ENCODE measurements around the gene MIDN.

The MIDN gene

GRCh38 chr19:1239796-1240737 is 8.3 kb upstream of the MIDN start:
- Histone ChIP-seq H3K4me2 (ENCODE audit: low read length) (peak overlapping the region; percentile 83), H3K4me3 (ENCODE audit: low read depth, low read length) (peak overlapping the region; percentile 53)

DNA sequence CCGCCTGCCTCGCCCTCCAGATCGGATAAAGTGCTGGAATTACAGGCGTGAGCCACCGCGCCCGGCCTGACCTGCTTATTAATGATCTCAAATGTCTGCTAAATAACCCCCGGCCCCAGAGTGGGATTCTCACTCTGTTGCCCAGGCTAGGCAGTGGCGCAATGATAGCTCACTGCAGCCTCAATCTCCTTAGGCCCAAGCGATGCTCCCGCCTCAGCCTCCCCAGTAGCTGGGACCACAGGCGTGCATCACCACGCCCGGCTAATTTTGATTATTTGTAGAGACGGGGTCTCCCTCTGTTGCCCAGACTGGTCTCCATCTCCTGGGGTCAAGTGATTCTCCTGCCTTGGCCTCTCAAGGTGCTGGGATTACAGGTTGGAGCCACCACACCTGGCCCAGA is 7.5 kb upstream of the MIDN start:
- Histone ChIP-seq H4K12ac (ENCODE audit: low read depth, low read length) (no peak overlapping the region), H3K27me3 (ENCODE audit: insufficient read depth, low read length) (no peaks in the 10 kb centered on the region), H2AFZ (ENCODE audit: insufficient read depth, low read length, poor library complexity) (no peak overlapping the region), H2AK5ac (ENCODE audit: low read length) (no peak overlapping the region), H2BK120ac (ENCODE audit: insufficient read depth, low read length, poor library complexity) (no peak overlapping the region), H3K9me3 (ENCODE audit: insufficient read depth, low read depth, low read length) (peaks cover 3% of the 10 kb centered on the region), H3K36me3 (ENCODE audit: control insufficient read depth in 1 of 2, insufficient read depth in 2 of 2, low read length in 2 of 2) (peaks cover 10% of the 10 kb centered on the region in 2 experiments), H3K9ac (ENCODE audit: low read length) (no peak overlapping the region), H3K4me1 (ENCODE audit: control insufficient read depth in 1 of 2, insufficient read depth in 2 of 2, low read length in 2 of 2) (peaks cover 11 to 25% of the 10 kb centered on the region in 2 experiments), H3K4me2 (ENCODE audit: low read length) (peak overlapping the region; percentile 95), H4K8ac (ENCODE audit: low read depth, low read length) (peak overlapping the region; percentile 1), H3K4me3 (ENCODE audit: low read depth, low read length) (no peak overlapping the region), H3K18ac (ENCODE audit: low read length) (no peak overlapping the region), H3K4ac (ENCODE audit: low read depth, low read length) (no peak overlapping the region), H3K79me1 (ENCODE audit: low read length) (peaks cover 13% of the 10 kb centered on the region), H3K79me2 (ENCODE audit: control insufficient read depth, insufficient read depth, low read length, poor library complexity) (peaks cover 8% of the 10 kb centered on the region), H3K27ac (ENCODE audit: low read depth, low read length) (no peak overlapping the region), H3K23ac (ENCODE audit: low read length) (no peak overlapping the region), H3K14ac (ENCODE audit: low read length) (no peak overlapping the region), H2BK5ac (ENCODE audit: low read depth, low read length, poor library complexity) (no peak overlapping the region), H4K91ac (ENCODE audit: low read depth, low read length) (no peak overlapping the region), H2BK12ac (ENCODE audit: low read length) (no peak overlapping the region)
- no CpG with 5 or more reads among the region's 15 CpGs for WGBS (ENCODE audit: extremely low coverage, insufficient coverage, insufficient read length)
- no peak for DNase-seq

More at GRCh38 chr19:1239796-1240737, 8.3 kb upstream of the MIDN start:
- H3K79me1 ChIP-seq (ENCODE audit: low read length), result peaks cover 13% of the 10 kb centered on the region
- H3K27ac ChIP-seq (ENCODE audit: low read depth, low read length), result no peak overlapping the region
- H2BK120ac ChIP-seq (ENCODE audit: insufficient read depth, low read length, poor library complexity), result peak overlapping the region; percentile 32
- H2AFZ ChIP-seq (ENCODE audit: insufficient read depth, low read length, poor library complexity), result peak overlapping the region; percentile 86
- H3K23ac ChIP-seq (ENCODE audit: low read length), result no peak overlapping the region
- H2BK12ac ChIP-seq (ENCODE audit: low read length), result peak overlapping the region; percentile 47
- DNase-seq, result peak; percentile 85 to 89
- peak overlapping the region; percentile 10 for H2BK5ac ChIP-seq (ENCODE audit: low read depth, low read length, poor library complexity)
- H4K8ac ChIP-seq (ENCODE audit: low read depth, low read length), result peak overlapping the region; percentile 95
- H4K91ac ChIP-seq (ENCODE audit: low read depth, low read length), result peak overlapping the region; percentile 94
- peak overlapping the region; percentile 90 for H3K14ac ChIP-seq (ENCODE audit: low read length)
- peak overlapping the region; percentile 72 for H3K18ac ChIP-seq (ENCODE audit: low read length)
- peaks cover 8% of the 10 kb centered on the region for H3K79me2 ChIP-seq (ENCODE audit: control insufficient read depth, insufficient read depth, low read length, poor library complexity)
- no peaks in the 10 kb centered on the region for H3K27me3 ChIP-seq (ENCODE audit: insufficient read depth, low read length)
- peaks cover 15% of the 10 kb centered on the region in 2 experiments for H3K36me3 ChIP-seq (ENCODE audit: control insufficient read depth in 1 of 2, insufficient read depth in 2 of 2, low read length in 2 of 2)
- peaks cover 3% of the 10 kb centered on the region for H3K9me3 ChIP-seq (ENCODE audit: insufficient read depth, low read depth, low read length)
- H3K9ac ChIP-seq (ENCODE audit: low read length), result peak overlapping the region; percentile 24
- peak overlapping the region; percentile 79 for H2AK5ac ChIP-seq (ENCODE audit: low read length)
- peaks cover 11 to 25% of the 10 kb centered on the region in 2 experiments for H3K4me1 ChIP-seq (ENCODE audit: control insufficient read depth in 1 of 2, insufficient read depth in 2 of 2, low read length in 2 of 2)
- peak overlapping the region; percentile 71 for H3K4ac ChIP-seq (ENCODE audit: low read depth, low read length)
- WGBS (ENCODE audit: extremely low coverage, insufficient coverage, insufficient read length), result no CpG with 5 or more reads among the region's 84 CpGs
- H4K12ac ChIP-seq (ENCODE audit: low read depth, low read length), result peak overlapping the region; percentile 78

DNA sequence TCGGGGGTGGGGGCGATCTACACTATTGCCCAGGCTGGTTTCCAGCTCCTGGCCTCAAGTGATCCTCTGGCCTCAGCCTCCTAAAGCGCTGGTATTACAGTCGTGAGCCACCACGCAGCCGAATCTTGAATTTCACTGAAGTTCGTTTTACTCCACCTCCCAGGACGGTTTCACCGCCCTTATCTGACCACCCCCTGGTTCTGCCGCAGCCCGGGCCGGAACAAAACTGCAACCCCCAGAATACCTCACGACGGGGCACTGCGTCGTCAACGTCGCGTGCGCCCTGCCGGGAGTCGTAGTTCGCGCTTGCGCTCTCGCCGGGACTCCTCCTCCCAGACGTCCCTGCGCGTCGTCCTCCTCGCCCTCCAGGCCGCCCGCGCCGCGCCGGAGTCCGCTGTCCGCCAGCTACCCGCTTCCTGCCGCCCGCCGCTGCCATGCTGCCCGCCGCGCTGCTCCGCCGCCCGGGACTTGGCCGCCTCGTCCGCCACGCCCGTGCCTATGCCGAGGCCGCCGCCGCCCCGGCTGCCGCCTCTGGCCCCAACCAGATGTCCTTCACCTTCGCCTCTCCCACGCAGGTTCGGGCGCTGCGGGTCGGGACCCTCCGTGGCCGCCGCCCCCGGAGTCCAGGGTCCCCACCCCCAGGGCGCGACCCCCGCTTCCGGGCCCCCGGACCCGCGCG is 6.8 kb upstream of the MIDN start, which contains the start of gene ATP5F1D:
TSS of gene ATP5F1D (plus strand) at position 335 of the 679 bp plus-strand sequence. CDS start at position 435, 100 bp downstream.
- WGBS (ENCODE audit: extremely low coverage, insufficient coverage, insufficient read length), result no CpG with 5 or more reads among the region's 79 CpGs

More for the DNA sequence above, 6.8 kb upstream of the MIDN start, which contains the start of gene ATP5F1D:
- Histone ChIP-seq H3K4ac (ENCODE audit: low read depth, low read length) (peak within 1 kb of the TSS; percentile 47), H3K23ac (ENCODE audit: low read length) (no peak within 1 kb of the TSS), H3K14ac (ENCODE audit: low read length) (peak within 1 kb of the TSS; percentile 90), H2AK5ac (ENCODE audit: low read length) (peak within 1 kb of the TSS; percentile 71), H3K36me3 (ENCODE audit: control insufficient read depth in 1 of 2, insufficient read depth in 2 of 2, low read length in 2 of 2) (peaks cover 10 to 12% of the 10 kb centered on the region in 2 experiments), H3K79me1 (ENCODE audit: low read length) (peaks cover 13% of the 10 kb centered on the region), H3K9ac (ENCODE audit: low read length) (peak within 1 kb of the TSS; percentile 87), H3K27ac (ENCODE audit: low read depth, low read length) (peak within 1 kb of the TSS; percentile 35), H3K9me3 (ENCODE audit: insufficient read depth, low read depth, low read length) (peaks cover 3% of the 10 kb centered on the region), H4K91ac (ENCODE audit: low read depth, low read length) (peak within 1 kb of the TSS; percentile 90), H2AFZ (ENCODE audit: insufficient read depth, low read length, poor library complexity) (peak within 1 kb of the TSS; percentile 76), H3K4me3 (ENCODE audit: low read depth, low read length) (peak within 1 kb of the TSS; percentile 97), H4K8ac (ENCODE audit: low read depth, low read length) (peak within 1 kb of the TSS; percentile 92), H3K18ac (ENCODE audit: low read length) (peak within 1 kb of the TSS; percentile 94), H3K4me2 (ENCODE audit: low read length) (peak within 1 kb of the TSS; percentile 95), H2BK120ac (ENCODE audit: insufficient read depth, low read length, poor library complexity) (peak within 1 kb of the TSS; percentile 47), H2BK12ac (ENCODE audit: low read length) (no peak within 1 kb of the TSS), H2BK5ac (ENCODE audit: low read depth, low read length, poor library complexity) (peak within 1 kb of the TSS; percentile 50), H3K79me2 (ENCODE audit: control insufficient read depth, insufficient read depth, low read length, poor library complexity) (peaks cover 8% of the 10 kb centered on the region), H3K27me3 (ENCODE audit: insufficient read depth, low read length) (no peaks in the 10 kb centered on the region), H4K12ac (ENCODE audit: low read depth, low read length) (peak within 1 kb of the TSS; percentile 78), H3K4me1 (ENCODE audit: control insufficient read depth in 1 of 2, insufficient read depth in 2 of 2, low read length in 2 of 2) (peaks cover 6 to 20% of the 10 kb centered on the region in 2 experiments)
- DNase-seq, result peak; percentile 82 to 88

Measured in trophoblast cell (in vitro differentiated cells and primary cell).